ENCODE results near the gene AUTS2. TPM values are rescaled to one million over a fixed set of nuclear protein-coding genes. Genes with fewer than 3 reads are reported as not detected.

Gene AUTS2
- total RNA-seq, 1 donor from 2014 or later, result 1.2 TPM

DNA sequence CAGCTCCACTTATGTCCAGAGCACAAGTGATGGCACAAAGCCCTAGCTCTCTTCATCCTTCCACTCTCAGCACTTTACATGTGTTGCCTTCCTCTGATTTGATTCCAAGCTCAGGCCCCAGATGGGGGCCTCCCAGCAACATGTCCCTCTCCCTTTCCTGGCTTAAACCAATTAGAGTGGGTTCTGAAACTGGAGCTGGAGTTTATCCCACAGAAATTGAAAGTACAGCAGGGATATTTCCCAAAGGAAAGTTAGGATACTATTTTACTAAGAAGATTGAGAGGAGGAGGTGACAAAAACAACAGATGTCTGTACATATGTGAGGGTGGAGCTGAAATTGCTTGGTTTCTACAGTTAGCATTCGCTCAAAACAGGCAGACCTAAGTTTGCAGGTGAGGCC lies 724.6 kb downstream of the AUTS2 start:
- DNase-seq, result no peak

DNA sequence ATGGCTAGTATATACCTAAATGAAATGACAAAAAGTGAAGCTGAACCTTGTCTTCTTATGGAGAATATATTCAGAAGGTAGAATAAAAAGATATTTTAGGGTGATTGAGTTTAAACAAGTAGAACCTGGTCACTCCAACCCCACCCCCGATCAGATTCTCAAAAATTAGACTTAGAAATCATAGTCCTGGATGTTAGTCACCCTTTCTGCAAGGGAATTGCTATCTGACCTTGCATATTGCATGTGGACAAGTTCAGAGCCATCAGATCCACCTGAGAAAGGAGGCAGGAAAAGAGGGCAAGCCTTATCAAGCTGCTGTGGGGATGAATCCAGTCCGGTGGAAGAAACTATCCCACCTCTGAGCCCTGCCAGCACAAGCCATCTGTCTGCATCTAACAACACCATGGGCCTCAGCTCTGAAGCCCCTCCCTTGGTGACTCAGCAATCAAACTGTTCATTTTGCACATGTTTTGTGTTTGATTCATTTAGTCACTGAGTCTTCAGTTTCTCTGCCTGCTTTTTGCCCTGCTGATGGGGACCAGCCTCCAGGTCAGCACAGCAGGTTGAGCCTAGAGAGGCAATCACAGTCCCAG lies 727.3 kb downstream of the AUTS2 start:
- no peak for DNase-seq

DNA sequence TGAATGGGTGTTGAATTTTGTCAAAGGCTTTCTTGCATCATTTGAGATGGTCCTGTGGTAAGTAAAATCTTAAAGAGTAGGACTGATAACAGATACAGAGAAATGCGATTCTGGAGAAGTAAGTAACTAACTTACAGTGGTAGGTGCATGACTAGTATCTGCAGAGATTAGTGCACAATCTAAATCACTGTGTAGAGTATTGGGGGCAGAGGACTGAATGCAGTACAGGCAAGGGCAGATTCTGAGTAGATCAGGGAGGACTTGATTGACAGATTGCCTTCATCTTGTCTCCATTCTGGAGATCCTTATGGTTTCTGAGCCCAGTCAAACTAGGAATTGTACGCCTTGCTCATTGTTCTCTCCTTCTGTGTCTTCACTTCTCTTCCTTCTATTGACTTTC lies 736.0 kb downstream of the AUTS2 start:
- no peak for DNase-seq

DNA sequence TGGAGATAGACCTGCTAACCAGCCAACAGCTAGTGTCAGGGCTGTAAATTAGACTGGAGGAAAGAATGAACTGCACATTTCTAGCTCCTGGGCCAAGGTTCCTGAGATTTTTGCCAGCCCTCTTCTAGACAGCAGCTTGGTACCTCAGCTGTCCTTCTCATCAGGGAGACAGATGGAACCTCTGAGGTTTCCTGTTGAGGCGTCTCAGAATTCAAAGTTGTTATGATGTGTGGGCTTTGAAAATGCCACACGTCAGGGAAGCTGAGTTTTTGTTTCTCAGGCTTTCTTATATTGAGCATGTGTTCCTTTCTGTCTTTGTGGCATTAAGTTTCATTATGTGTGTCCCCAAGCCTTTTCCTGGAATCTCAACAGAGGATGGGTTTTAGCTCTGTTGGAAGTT lies 736.6 kb downstream of the AUTS2 start:
- DNase-seq, result no peak

- no peak for DNase-seq
Observed at GRCh38 chr7:70336536-70336935, 738.3 kb downstream of the AUTS2 start.

DNA sequence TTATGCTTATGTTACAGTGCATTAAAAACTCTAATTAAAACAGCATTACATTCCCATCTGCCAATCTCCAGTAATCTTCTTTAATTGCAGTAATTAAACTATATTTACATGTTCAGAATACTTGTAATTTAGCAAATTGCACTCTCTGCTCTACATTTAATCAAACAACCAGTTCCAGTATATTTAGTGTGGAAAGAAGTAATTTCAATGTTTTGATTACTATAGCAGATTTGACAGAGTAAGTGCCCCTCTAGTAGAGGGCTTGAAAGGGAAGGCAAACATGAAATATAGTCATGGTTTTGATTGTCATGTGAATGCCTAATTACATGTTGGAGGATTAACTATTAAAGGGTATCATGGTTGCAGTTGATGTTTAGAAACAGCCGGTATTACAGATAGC lies 739.7 kb downstream of the AUTS2 start:
- no peak for DNase-seq

- no peak for DNase-seq
Observed at GRCh38 chr7:70340236-70340635, 742.0 kb downstream of the AUTS2 start.

GRCh38 chr7:70341446-70341845 lies 743.2 kb downstream of the AUTS2 start:
- DNase-seq, result no peak

DNA sequence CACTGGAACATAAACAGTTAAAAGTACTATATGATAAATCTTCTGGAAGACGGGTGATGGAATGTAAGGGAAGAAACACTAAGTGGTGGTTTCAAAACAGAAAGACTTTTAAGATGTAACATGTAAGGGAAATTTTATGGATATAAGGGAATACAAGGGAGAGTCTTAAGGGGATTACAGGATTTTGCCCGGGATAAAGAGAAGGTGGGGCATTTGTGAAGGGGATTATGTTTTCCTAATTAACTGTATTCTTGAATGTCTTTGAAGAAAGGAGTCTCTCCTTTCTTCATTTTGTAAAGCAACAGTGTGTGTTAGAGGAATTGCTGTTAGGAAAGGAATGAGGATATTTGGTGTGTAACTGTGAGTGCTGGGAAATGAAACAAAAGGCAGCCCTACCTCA lies 745.2 kb downstream of the AUTS2 start:
- no peak for DNase-seq

DNA sequence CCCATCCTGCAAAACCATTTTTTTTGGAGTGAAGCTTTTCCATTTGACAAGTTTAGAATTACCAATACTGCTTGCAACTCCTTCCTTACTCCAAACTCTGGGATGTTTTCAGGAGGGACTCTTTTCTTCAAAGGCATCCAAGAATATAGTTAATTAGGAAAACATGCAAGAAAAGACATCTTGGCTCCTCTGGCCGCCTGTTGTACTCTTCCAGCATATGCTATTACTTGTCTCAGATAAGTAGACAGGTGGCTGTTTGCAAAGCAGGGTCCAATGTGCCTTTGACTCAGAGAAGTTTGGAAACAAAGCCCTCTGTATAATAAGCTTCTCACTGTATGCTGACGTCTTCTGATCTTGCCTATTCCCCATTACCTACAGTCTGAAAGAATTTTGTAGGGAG lies 746.5 kb downstream of the AUTS2 start:
- no peak for DNase-seq

- no peak for DNase-seq
Observed at GRCh38 chr7:70346844-70347462, 748.7 kb downstream of the AUTS2 start.

DNA sequence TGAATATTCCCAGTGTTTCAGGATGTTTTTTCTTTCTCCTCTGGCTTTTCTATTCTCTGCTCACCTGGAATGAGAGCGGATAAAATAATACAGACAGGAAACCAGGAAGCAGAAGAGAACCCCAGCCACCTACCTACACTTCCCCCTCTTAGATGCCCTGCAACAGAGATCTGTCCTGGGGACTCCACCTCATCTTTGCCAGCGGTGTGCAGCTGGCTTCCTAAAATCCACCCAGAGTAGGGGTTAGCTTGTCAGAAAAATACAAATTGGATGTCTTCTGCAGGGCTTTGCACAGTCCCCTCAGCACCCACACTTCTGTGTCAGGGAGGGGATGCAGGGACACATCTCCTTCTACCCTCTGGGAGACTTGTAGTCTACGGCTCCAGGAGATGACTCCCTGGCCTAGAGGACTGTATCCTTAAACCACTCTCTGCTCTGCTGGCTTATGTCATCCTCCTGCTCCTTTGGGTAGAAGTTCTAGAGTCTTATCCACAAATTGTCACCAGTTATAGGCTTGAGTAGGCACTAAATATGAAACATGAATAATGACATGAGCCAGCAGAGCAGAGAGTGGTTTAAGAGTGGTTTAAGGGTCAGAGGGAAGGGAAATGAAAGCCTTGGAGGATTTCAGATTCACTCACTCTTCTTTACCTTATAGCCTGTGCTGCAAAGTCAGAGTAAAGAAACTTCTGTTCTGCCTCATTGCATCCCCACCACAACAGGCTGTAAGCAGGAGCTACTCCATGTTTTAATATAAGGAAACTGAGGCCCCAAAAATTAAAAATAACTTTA lies 749.4 kb downstream of the AUTS2 start:
- DNase-seq, result no peak

DNA sequence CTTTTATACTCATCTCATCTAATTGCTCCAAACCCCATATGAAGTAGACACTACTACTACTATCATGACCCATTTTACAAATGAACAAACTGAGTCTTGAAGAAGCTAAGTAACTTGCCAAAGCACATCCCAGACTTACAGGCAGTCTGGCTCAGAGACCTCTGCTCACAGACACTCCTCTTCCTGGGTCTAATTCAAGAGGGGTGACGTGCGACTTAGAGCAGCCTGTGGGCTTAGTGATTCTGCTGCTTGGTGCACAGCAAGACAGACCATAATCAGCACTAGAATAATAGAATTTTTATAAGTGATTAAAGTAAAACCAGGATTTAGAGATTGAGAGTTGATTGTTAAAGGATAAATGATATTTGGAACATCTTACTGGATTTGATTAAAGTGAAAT lies 750.8 kb downstream of the AUTS2 start:
- no peak for DNase-seq

DNA sequence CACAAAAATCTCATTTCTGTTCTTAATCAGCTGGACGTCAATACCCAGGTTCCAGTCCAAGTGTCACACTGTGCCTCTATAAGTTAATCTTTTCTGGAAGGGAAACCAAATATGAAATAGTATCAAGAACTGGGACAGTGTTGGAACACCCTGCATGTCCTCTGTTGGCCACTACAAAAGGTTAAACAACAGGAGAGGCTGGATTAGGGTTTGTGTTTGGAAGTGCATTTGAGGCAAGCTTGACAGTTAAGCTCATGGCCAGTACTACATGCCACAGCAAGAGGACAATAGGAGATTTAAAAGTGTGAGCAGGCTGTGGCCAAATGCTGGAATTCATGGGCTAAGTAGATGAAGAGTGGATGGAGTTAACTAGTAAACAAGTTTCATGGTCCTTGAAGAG lies 751.5 kb downstream of the AUTS2 start:
- no peak for DNase-seq

GRCh38 chr7:70352088-70352487 lies 753.8 kb downstream of the AUTS2 start:
- DNase-seq, result no peak

- DNase-seq, result no peak
Observed at GRCh38 chr7:70352906-70353305, 754.6 kb downstream of the AUTS2 start.

DNA sequence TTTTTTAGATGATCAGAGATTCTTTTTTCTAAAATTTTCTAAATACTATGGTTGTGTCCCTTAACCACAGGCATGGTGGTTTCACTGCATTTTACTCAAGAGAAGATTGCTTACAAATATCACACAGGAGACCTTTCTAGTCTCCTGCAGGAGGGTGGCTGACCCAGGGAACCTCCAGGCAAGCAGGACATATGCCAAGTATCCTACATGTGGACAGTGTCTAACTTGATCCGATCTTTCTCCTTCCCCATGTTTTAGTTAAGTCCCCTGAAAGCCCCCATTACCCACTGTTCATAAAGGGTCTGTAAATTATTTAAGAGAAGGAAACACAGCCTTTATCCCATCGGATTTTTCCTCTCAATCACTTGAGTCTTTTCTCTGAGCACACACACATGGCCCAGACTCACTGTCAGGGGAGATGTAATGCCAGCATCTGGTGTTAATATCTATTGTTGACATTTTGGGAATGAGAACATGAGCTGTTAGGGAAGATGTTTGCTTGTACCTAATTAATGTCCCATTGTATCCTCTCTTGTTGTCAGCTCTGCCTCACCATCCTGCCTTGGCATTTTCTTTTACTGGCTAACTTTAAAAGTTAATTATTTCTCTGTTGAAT lies 755.2 kb downstream of the AUTS2 start:
- no peak for DNase-seq

DNA sequence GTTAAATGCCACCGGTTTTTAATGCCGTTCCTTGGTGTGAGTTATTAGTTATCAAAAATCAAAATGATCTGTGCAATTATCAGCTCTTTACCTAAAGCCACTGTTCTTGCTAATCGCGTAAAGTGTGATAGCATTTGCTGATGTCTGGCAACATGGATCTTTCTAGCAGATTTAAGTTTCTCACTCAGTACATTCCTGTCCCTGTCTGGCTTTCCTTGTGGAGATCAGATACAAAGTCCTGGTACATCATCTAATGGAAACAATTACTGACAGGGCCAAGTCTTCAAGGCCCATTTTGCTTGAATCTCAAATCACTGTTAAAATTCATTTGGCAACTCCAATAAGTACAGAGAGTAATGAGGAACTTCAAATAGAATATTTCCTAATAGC lies 755.7 kb downstream of the AUTS2 start:
- no peak for DNase-seq

- no peak for DNase-seq
Observed at GRCh38 chr7:70354409-70355169, 756.3 kb downstream of the AUTS2 start.

GRCh38 chr7:70355198-70356020 lies 757.1 kb downstream of the AUTS2 start:
- DNase-seq, result no peak

- DNase-seq, result no peak
Observed at GRCh38 chr7:70356085-70356786, 758.0 kb downstream of the AUTS2 start.

All from dermis blood vessel endothelial cell (primary cell).